Measurements from ENCODE around the gene ZNF688. TPM values are rescaled to one million over a fixed set of nuclear protein-coding genes. Genes with fewer than 3 reads are reported as not detected.

ZNF688 gene
- total and polyA plus RNA-seq, 2 of the 13 experiments (the other 11 are each of a cell fraction or from before 2014, with no cell fraction given) = 2.4 to 5.4 TPM

DNA sequence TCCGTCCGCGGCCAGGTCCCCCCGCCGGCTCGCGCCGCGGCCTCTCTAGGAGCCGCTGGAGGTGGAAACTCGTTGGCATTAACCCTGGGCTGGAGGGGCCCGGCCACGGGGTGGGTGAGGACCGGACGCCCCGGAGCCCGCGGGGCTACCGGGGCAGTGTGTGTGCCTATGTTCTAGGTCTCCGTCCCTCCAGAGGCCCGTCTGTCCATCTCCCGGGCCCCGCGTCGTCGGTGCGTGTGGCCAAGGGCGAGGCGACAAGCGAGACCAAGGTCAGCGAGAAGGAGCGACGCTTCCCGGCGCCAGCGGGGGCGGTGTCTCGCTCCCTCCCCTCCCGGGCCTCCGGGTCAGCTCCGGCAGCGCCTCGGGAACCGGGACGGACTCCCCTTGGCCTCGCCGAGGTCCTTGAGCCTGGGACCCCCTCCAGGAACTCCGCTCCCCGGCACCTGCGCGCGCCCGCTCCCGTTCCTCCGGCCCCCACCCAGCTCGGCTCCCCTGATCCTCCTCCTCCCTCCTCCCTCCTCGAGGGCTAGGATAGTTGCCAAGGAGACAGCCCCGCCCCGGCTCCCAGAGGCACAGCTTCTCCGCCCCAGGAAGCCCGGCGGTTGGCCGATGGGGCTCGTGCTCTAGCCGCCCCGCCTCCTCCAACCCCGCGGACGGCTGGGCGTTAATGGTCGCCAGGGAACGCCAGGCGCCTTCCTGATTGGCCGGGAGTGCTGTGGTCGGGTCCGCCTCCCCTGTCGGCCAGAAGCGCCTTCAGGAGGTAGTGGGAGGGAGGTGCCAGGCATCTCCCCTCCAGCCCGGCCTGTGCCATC is 44.5 kb downstream of the ZNF688 start (continued):
- TF ChIP-seq GATAD1 (CRISPR knock-in tag; IDR thresholded peaks at IDR 0.05) = peak; percentile 84
- TF ChIP-seq PHB2 (IDR thresholded peaks at IDR 0.05; ENCODE audit: partially characterized antibody) = no peak
- no peak for TF ChIP-seq FOXK2 (IDR thresholded peaks at IDR 0.05)
- peak; percentile 81; the same call in 1 of the 2 replicates for TF ChIP-seq NCOA1 (CRISPR knock-in tag; IDR thresholded peaks at IDR 0.05)
- TF ChIP-seq ZNF253 (CRISPR knock-in tag; IDR thresholded peaks at IDR 0.05; ENCODE audit: borderline replicate concordance) = no peak
- TF ChIP-seq, protein P1, sequence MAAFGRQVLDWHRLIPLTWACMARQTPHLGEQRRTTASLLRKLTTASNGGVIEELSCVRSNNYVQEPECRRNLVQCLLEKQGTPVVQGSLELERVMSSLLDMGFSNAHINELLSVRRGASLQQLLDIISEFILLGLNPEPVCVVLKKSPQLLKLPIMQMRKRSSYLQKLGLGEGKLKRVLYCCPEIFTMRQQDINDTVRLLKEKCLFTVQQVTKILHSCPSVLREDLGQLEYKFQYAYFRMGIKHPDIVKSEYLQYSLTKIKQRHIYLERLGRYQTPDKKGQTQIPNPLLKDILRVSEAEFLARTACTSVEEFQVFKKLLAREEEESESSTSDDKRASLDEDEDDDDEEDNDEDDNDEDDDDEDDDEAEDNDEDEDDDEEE (CRISPR knock-in tag; IDR thresholded peaks at IDR 0.05) = peak; percentile 94
- TF ChIP-seq, protein P2, sequence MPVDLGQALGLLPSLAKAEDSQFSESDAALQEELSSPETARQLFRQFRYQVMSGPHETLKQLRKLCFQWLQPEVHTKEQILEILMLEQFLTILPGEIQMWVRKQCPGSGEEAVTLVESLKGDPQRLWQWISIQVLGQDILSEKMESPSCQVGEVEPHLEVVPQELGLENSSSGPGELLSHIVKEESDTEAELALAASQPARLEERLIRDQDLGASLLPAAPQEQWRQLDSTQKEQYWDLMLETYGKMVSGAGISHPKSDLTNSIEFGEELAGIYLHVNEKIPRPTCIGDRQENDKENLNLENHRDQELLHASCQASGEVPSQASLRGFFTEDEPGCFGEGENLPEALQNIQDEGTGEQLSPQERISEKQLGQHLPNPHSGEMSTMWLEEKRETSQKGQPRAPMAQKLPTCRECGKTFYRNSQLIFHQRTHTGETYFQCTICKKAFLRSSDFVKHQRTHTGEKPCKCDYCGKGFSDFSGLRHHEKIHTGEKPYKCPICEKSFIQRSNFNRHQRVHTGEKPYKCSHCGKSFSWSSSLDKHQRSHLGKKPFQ (CRISPR knock-in tag; IDR thresholded peaks at IDR 0.05; ENCODE audit: insufficient replicate concordance) = no peak
- peak; percentile 17; the same call in 1 of the 2 replicates for TF ChIP-seq DR1 (CRISPR knock-in tag; IDR thresholded peaks at IDR 0.05)
- TF ChIP-seq ZSCAN29 (CRISPR knock-in tag; conservative IDR thresholded peaks at IDR 0.05) = no peak
- TF ChIP-seq, protein P3, sequence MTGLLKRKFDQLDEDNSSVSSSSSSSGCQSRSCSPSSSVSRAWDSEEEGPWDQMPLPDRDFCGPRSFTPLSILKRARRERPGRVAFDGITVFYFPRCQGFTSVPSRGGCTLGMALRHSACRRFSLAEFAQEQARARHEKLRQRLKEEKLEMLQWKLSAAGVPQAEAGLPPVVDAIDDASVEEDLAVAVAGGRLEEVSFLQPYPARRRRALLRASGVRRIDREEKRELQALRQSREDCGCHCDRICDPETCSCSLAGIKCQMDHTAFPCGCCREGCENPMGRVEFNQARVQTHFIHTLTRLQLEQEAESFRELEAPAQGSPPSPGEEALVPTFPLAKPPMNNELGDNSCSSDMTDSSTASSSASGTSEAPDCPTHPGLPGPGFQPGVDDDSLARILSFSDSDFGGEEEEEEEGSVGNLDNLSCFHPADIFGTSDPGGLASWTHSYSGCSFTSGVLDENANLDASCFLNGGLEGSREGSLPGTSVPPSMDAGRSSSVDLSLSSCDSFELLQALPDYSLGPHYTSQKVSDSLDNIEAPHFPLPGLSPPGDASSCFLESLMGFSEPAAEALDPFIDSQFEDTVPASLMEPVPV (CRISPR knock-in tag; IDR thresholded peaks at IDR 0.05) = peak; percentile 81; the same call in 1 of the 2 replicates
- peak; percentile 78 for TF ChIP-seq GABPA (IDR thresholded peaks at IDR 0.05; ENCODE audit: low read depth, low read length)
- TF ChIP-seq GABPA (CRISPR knock-in tag; IDR thresholded peaks at IDR 0.05; ENCODE audit: low read depth) = peak; percentile 90
- TF ChIP-seq ARID2 (CRISPR knock-in tag; IDR thresholded peaks at IDR 0.05; ENCODE audit: borderline replicate concordance) = peak; percentile 80; the same call in 1 of the 2 replicates
- TF ChIP-seq NFKB2 (CRISPR knock-in tag; IDR thresholded peaks at IDR 0.05; ENCODE audit: borderline replicate concordance) = peak; percentile 40
- TF ChIP-seq RFXAP (CRISPR knock-in tag; IDR thresholded peaks at IDR 0.05; ENCODE audit: borderline replicate concordance) = no peak
- TF ChIP-seq RCOR2 (CRISPR knock-in tag; IDR thresholded peaks at IDR 0.05) = no peak
- peak; percentile 52; the same call in 1 of the 2 replicates for TF ChIP-seq ZBTB20 (CRISPR knock-in tag; IDR thresholded peaks at IDR 0.05; ENCODE audit: borderline replicate concordance, low read depth)
- peak; percentile 64 for TF ChIP-seq ARNTL (CRISPR knock-in tag; IDR thresholded peaks at IDR 0.05)
- TF ChIP-seq, protein P4, sequence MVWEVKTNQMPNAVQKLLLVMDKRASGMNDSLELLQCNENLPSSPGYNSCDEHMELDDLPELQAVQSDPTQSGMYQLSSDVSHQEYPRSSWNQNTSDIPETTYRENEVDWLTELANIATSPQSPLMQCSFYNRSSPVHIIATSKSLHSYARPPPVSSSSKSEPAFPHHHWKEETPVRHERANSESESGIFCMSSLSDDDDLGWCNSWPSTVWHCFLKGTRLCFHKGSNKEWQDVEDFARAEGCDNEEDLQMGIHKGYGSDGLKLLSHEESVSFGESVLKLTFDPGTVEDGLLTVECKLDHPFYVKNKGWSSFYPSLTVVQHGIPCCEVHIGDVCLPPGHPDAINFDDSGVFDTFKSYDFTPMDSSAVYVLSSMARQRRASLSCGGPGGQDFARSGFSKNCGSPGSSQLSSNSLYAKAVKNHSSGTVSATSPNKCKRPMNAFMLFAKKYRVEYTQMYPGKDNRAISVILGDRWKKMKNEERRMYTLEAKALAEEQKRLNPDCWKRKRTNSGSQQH (CRISPR knock-in tag; IDR thresholded peaks at IDR 0.05; ENCODE audit: low read depth) = 0 out of 2 replicates have a peak, but pooled peaks have one; percentile 28
- TF ChIP-seq AHR (CRISPR knock-in tag; IDR thresholded peaks at IDR 0.05) = peak; percentile 10; the same call in 1 of the 2 replicates
- TF ChIP-seq YEATS4 (CRISPR knock-in tag; IDR thresholded peaks at IDR 0.05; ENCODE audit: borderline replicate concordance) = 0 out of 2 replicates have a peak, but pooled peaks have one; percentile 41
- peak; percentile 88; the same call in 1 of the 2 replicates for TF ChIP-seq KDM5A (IDR thresholded peaks at IDR 0.05; ENCODE audit: borderline replicate concordance, low read length)
- TF ChIP-seq PCBP2 (optimal IDR thresholded peaks at IDR 0.05; ENCODE audit: low read depth, low read length, poor library complexity, severe bottlenecking) = no peak
- 0 out of 2 replicates have a peak, but pooled peaks have one; percentile 56 for TF ChIP-seq ZNF558 (CRISPR knock-in tag; IDR thresholded peaks at IDR 0.05; ENCODE audit: borderline replicate concordance)

All from HepG2 (cell line).